Glomerular visceral epithelial cell (primary cell): ENCODE measurements around the gene HYAL4.

Experiments
- DNase-seq: peaks from one replicate; pipeline ENCODE4 v3.0.0-alpha.2; 2016; ENCODE audit errors: extremely low spot score

HYAL4 gene

DNA sequence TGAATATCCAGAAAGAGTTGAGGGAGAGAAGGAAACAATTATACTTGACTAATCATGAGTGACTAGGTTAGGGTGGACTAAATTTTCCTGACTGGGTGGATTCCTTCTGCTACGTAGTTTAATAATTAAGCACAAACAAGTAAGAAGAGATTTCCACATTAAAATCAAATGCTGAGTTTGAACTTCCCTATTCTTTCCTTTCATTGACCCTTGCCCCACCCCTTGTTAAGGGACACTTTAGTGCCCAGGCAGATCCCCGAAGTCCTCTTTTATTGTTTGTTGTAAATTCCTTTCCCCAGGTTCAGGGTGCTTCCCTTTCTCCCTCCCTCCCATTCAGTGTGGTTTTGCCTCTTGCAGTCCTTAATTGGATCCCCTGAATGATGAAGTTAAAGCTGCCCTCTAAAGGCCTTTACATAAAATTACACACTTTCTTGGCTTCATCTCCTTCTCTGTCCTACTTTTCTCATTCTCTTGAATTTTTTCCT lies 71.3 kb downstream of the HYAL4 start:
- peak; percentile 32 for DNase-seq

DNA sequence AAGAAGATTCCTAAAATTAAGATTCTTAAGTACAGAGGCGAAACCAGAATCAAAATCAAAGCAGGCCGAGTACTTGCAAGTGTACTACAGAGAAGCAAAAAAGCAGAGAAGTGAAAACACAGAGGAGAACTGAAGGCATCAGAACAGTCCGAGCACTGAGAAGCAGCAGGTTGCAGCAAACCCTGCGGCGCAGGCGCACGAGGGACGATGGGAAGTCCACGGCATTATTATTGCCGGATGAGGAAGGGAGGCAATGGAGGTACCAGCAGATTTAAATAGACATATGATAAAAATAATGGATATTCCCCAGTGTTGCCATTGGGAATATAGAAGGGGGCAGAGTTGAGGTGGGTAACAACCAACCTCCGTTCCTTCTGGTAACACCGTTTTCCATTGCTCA lies 72.9 kb downstream of the HYAL4 start:
- no peak for DNase-seq

DNA sequence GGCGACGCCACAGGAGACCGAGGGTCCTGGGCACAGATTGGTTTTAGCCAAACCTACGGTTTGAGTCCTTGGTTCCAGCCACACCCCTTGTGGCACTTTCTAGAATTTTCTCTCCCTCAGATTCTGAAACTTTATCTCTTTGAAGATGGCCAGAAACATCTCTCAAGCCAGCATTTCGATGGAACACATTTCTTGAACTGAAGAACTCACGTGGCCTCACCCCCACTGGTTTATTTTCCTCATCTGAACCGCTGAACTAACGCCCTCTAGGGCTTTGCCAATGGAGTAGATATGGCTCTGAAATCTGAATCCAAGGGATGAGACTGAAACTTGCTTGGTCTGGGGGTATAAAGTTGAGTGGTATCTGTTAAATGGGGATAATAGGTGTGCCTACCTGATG lies 73.3 kb downstream of the HYAL4 start:
- no peak for DNase-seq

DNA sequence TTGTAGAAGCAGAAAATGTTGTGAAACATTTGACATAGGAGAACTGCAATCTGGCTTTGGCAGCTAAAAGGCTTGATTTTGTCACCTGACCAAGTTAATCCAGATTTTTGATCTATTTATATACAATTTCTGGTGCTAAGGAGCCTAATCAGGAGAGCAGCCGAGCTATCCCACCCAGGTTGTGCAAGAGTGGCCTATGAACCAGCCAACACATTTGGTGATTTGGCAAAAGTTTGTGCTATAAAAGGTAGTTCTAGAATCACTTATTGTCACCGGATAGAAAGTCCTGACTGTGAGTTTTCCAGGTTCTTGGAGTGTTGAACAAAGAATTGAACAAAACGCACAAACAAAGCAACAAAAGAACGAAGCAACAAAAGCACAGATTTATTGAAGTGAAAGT lies 78.6 kb downstream of the HYAL4 start:
- no peak for DNase-seq

DNA sequence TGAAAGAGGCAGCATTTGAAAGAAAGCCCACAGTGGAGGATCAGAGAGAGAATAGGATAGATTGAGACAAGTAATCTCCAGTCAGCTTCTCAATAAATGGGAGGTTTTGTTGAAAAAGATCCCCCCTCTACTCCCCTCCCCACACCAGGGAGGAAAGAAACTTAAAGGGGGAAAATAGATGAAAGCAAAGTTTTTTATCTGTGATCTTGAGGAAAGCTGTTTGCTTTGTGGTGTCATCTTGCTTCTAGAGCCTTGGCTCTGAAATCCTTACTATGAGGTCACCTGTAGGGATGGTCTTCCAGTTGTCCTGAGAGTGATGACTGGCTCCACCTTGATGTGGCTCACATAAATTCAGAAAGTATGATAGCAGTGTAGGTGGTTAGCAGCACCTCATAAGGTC lies 80.0 kb downstream of the HYAL4 start, which contains the start of gene SPAM1:
TSS of gene SPAM1 (plus strand) at position 301 of the 400 bp plus-strand sequence. CDS start 28,330 bp downstream, outside the sequence.
- no peak for DNase-seq
